ENCODE data around the gene HDAC11. TPM values are rescaled to one million over a fixed set of nuclear protein-coding genes. Genes with fewer than 3 reads are reported as not detected.

The HDAC11 gene
- total RNA-seq, 1 donor from 2014 or later = 8.8 TPM

DNA sequence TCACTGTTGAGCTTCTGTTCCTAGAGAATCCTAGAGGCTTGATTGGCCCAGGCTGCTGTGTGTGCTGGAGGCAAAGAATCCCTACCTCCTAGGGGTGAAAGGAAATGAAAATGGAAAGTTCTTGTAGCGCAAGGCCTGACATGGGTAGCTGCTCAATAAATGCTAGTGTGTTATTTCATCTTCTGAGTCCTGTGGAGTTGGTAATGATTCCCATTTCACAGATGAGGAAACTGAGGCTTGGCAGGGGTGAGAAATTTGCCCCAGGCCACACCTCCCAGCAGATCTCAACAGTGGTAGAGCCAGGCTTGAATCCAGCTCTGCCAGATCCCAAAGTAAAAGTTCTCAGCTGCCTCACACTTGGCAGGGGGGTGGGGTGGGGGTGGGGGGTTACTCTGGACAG is 26.1 kb downstream of the HDAC11 start:
- TF ChIP-seq CTCF (conservative IDR thresholded peaks at IDR 0.05; ENCODE audit: low read depth, low read length) = no peak
- H3K4me3 ChIP-seq (ENCODE audit: low read depth, low read length) = no peak overlapping the region
- DNase-seq (ENCODE audit: low read depth) = no peak

GRCh38 chr3:13506680-13507079 is 26.6 kb downstream of the HDAC11 start:
- H3K4me3 ChIP-seq (ENCODE audit: low read depth, low read length) = no peak overlapping the region
- no peak for DNase-seq (ENCODE audit: low read depth)
- TF ChIP-seq CTCF (conservative IDR thresholded peaks at IDR 0.05; ENCODE audit: low read depth, low read length) = no peak

DNA sequence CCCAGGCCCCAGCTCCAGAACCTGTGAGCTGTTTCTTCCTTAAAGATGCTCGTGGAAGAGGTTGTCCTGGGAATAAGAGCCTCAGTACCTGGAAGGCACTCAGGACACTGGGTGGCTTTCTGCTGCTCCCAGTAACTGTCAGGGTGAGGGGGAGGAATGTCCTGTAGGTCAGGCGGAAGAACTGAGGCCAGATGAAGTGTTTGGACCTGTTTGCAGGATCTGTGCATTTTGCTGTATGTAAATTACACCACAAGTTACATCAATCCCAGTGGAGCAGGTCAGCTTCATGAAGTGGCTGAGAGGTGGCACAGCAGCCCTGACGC is 27.1 kb downstream of the HDAC11 start:
- H3K4me3 ChIP-seq (ENCODE audit: low read depth, low read length) = no peak overlapping the region
- DNase-seq (ENCODE audit: low read depth) = no peak
- no peak for TF ChIP-seq CTCF (conservative IDR thresholded peaks at IDR 0.05; ENCODE audit: low read depth, low read length)

DNA sequence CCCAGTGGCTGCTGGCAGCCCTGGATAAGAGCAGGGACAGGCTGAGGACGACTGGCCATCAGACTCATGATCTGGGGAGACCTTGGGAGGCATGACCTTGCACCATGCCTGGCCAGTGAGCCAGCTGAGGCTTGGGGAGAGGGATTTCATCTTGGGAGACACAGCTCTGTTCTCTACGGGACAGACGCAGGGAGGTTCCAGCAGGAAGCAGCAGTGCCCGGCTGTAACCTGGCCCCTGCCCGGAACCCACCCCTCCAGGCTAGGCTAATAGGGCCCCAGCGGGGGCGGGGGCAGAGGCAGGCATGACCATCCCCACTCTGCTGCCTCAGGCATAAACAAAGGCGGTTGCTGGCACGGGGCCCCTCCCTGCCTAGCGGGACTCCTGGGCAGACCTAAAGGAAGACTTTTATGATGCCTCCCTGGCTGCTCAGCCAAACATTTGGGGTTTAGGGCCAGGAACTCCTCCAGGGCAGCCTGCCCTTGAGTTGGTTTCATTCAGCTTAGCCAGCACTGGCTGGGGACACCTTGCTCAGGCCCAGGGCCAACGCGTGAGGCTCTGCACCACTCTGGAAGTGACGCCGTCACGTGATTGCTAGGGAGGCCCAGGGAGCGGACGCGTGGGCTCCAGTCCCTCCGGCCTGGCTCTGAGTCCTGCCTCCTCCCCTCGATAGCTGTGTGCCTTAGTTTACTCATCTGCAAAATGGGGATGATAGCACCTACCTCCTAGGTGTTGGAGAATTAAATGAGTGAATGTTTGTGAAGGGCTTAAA is 27.6 kb downstream of the HDAC11 start:
- no peak overlapping the region for H3K4me3 ChIP-seq (ENCODE audit: low read depth, low read length)
- no peak for DNase-seq (ENCODE audit: low read depth)
- TF ChIP-seq CTCF (conservative IDR thresholded peaks at IDR 0.05; ENCODE audit: low read depth, low read length) = no peak

DNA sequence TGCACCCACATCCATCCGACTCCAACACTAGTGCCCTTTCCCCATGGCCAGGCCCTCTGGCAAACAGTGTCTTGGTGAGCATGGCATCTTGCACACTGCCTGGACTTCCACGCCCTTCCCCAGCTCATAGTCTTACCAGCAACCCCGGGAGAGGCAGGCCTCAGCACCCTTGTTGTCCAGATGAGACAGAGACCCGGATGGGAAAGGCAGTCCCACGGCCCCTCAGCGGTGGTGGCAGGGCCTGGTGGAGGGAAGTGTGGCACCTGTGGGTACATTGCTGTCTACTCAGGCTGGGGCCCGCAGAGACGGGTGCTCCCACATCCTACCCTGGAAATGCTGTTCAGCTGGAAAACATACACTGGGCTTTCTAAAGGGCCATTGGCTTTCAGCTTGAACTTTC is 28.4 kb downstream of the HDAC11 start:
- TF ChIP-seq CTCF (conservative IDR thresholded peaks at IDR 0.05; ENCODE audit: low read depth, low read length) = no peak
- DNase-seq (ENCODE audit: low read depth) = no peak
- no peak overlapping the region for H3K4me3 ChIP-seq (ENCODE audit: low read depth, low read length)

- no peak for TF ChIP-seq CTCF (conservative IDR thresholded peaks at IDR 0.05; ENCODE audit: low read depth, low read length)
- DNase-seq (ENCODE audit: low read depth) = no peak
- no peak overlapping the region for H3K4me3 ChIP-seq (ENCODE audit: low read depth, low read length)
These were observed 29.1 kb downstream of the HDAC11 start for GRCh38 chr3:13509059-13509815.

DNA sequence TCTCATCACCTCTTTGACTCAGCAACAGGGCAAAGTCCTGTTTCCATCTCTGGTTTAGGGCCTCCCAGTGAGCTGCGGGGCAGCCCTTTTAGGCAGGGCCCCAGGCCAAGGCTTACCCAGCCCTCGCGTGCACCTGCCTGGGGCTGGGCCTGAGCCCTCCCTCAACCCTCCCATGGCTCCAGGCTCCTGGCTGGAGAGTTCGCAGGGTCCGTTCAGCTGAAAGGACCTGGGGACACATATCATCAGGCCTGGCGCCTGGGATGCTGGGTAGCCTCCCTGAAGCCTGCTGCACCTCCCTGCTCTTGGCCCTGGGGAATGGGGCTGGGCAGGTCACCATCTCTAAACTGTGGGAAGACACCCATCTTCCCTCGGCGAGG is 29.7 kb downstream of the HDAC11 start:
- no peak for TF ChIP-seq CTCF (conservative IDR thresholded peaks at IDR 0.05; ENCODE audit: low read depth, low read length)
- H3K4me3 ChIP-seq (ENCODE audit: low read depth, low read length) = no peak overlapping the region
- no peak for DNase-seq (ENCODE audit: low read depth)
